Upper lobe of right lung (tissue), 1 donor: ENCODE data around the gene ERAS. TPM values are rescaled to one million over a fixed set of nuclear protein-coding genes. Genes with fewer than 3 reads are reported as not detected.

ENCODE experiments used
- ATAC-seq: fragments of 200-7000 bp; cut with Tn5 transposase; one replicate; pipeline ENCODE4 v1.9.1; 2020; ENCODE audit warnings: mild to moderate bottlenecking, moderate library complexity
- DNase-seq: peaks from one replicate; pipeline ENCODE4 v3.0.0-alpha.2; 2020
- H3K27ac ChIP-seq: fragments of 200-600 bp; one replicate; pipeline ENCODE4 v1.8.0; 2022
- H3K27me3 ChIP-seq: fragments of 200-600 bp; one replicate; pipeline ENCODE4 v1.8.0; 2022; ENCODE audit warnings: mild to moderate bottlenecking
- H3K36me3 ChIP-seq: fragments of 200-600 bp; one replicate; pipeline ENCODE4 v1.8.0; 2022
- H3K4me1 ChIP-seq: fragments of 200-600 bp; one replicate; pipeline ENCODE4 v1.8.0; 2022
- H3K4me3 ChIP-seq: fragments of 200-600 bp; one replicate; pipeline ENCODE4 v1.8.0; 2022; ENCODE audit warnings: mild to moderate bottlenecking
- H3K9me3 ChIP-seq: fragments of 200-600 bp; one replicate; pipeline ENCODE4 v1.8.0; 2022
- CTCF ChIP-seq: fragments of 200-600 bp; IDR thresholded peaks from one replicate; pipeline ENCODE4 v1.8.0; 2022; ENCODE audit warnings: antibody characterized with exemption
- intact Hi-C: fragments of 100-400 bp; cut with DNase I; formaldehyde crosslinking; loops from one replicate; pipeline ENCODE4 v1.11.0; 2022
- total RNA-seq: library from RNA; stranded (reverse); fragmentation: NEBNext Ultra II Directional; extraction: Animal tissue kit (Norgen Biotek cat#: 25700); gene quantifications from one replicate; pipeline ENCODE4 v1.2.1, GENCODE V29; 2021
- donor health status: DM: no; HTN: yes; CAD: no; lungs with severe emphysema.

ERAS gene
- total RNA-seq, 1 donor from 2014 or later: not detected

GRCh38 chrX:48782795-48783194 is 43.5 kb upstream of the ERAS start:
- Histone ChIP-seq H3K9me3 (no peaks in the 10 kb centered on the region), H3K27me3 (no peaks in the 10 kb centered on the region), H3K4me1 (no peaks in the 10 kb centered on the region), H3K4me3 (no peak overlapping the region), H3K27ac (no peak overlapping the region), H3K36me3 (no peaks in the 10 kb centered on the region)
- ATAC-seq (no peak), DNase-seq (no peak)
- TF ChIP-seq CTCF: no peak
- intact Hi-C loops: no loop called here

GRCh38 chrX:48784726-48785125 is 41.6 kb upstream of the ERAS start:
- TF ChIP-seq CTCF: no peak
- H3K36me3 ChIP-seq: no peaks in the 10 kb centered on the region
- no peaks in the 10 kb centered on the region for H3K9me3 ChIP-seq
- H3K4me1 ChIP-seq: no peaks in the 10 kb centered on the region
- H3K27me3 ChIP-seq: no peaks in the 10 kb centered on the region
- ATAC-seq (no peak), DNase-seq (no peak)
- no peak overlapping the region for H3K27ac ChIP-seq
- intact Hi-C loops: no loop called here
- no peak overlapping the region for H3K4me3 ChIP-seq

- no peaks in the 10 kb centered on the region for H3K27me3 ChIP-seq
- no peak for DNase-seq
Measured at GRCh38 chrX:48785186-48785539, 41.1 kb upstream of the ERAS start.

GRCh38 chrX:48785540-48786214 is 40.6 kb upstream of the ERAS start:
- Histone ChIP-seq H3K27me3 (no peaks in the 10 kb centered on the region), H3K4me3 (no peak overlapping the region), H3K27ac (no peak overlapping the region), H3K36me3 (no peaks in the 10 kb centered on the region), H3K9me3 (no peaks in the 10 kb centered on the region), H3K4me1 (no peaks in the 10 kb centered on the region)
- no peak for TF ChIP-seq CTCF
- DNase-seq (no peak), ATAC-seq (no peak)
- intact Hi-C loops: no loop called here

More at GRCh38 chrX:48785186-48785539, 41.1 kb upstream of the ERAS start:
- intact Hi-C loops: no loop called here
- no peak for ATAC-seq
- no peaks in the 10 kb centered on the region for H3K36me3 ChIP-seq
- H3K27ac ChIP-seq: no peak overlapping the region
- H3K9me3 ChIP-seq: no peaks in the 10 kb centered on the region
- no peaks in the 10 kb centered on the region for H3K4me1 ChIP-seq
- no peak for TF ChIP-seq CTCF
- H3K4me3 ChIP-seq: no peak overlapping the region

- intact Hi-C loops: no loop called here
- H3K4me3 ChIP-seq: no peak within 1 kb of the TSS
- ATAC-seq (no peak), DNase-seq (no peak)
- no peak for TF ChIP-seq CTCF
- no peaks in the 10 kb centered on the region for H3K27me3 ChIP-seq
- no peak within 1 kb of the TSS for H3K27ac ChIP-seq
- H3K36me3 ChIP-seq: no peaks in the 10 kb centered on the region
- no peaks in the 10 kb centered on the region for H3K9me3 ChIP-seq
- no peaks in the 10 kb centered on the region for H3K4me1 ChIP-seq
Measured at GRCh38 chrX:48786341-48786800, 39.9 kb upstream of the ERAS start, which contains the start of gene GATA1. Gene GATA1 (plus strand): TSS chrX:48786590. CDS start chrX:48791110, 4,520 bp downstream.
